ENCODE data around the gene LRRC73. TPM values are rescaled to one million over a fixed set of nuclear protein-coding genes. Genes with fewer than 3 reads are reported as not detected.

Gene LRRC73
- total and polyA plus RNA-seq, 4 donors: 0.87 to 4.8 (median 1.9) TPM

DNA sequence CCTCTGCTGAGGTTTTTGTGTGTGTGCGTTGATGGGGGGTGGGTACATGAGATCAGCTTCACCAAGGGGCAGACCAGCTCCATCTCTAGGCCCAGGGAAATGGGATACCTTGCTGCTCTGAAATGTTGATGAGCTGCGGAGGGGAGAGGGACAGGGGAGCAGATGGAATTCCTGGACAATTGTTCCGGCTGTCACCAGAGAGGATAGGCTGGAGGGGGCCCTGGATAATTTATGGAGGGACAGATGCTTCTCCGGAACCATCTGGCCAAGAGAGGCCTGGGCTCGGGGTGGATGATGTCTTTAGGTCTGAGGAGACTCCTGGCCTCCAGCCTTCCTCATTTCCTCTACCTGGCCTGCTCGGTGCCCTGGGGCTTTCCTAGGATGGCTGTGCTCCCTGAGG lies 34.6 kb downstream of the LRRC73 start:
- WGBS, 2 donors: 89 to 93% methylated on average over 6 of the region's 6 CpGs
- DNase-seq (no peak), ATAC-seq (ENCODE audit: insufficient read depth, low FRiP score) (no peak)
- Histone ChIP-seq H3K4me3 (no peak overlapping the region), H3K9me3 (ENCODE audit: control insufficient read depth in 4 of 4, insufficient read depth in 3 of 4, low read length in 3 of 4) (no peaks in the 10 kb centered on the region), H3K9ac (ENCODE audit: insufficient read depth in 1 of 2, low read length in 2 of 2) (no peak overlapping the region), H3K36me3 (ENCODE audit: control insufficient read depth in 4 of 4, insufficient read depth in 4 of 4, low read length in 4 of 4) (no peaks in the 10 kb centered on the region), H3K27ac (ENCODE audit: low read depth in 1 of 2, low read length in 1 of 2) (no peak overlapping the region), H3K4me1 (ENCODE audit: control insufficient read depth in 5 of 5, insufficient read depth in 5 of 5, low read length in 5 of 5) (peaks cover 4 to 17% (median 10%) of the 10 kb centered on the region in 5 donors), H3K27me3 (ENCODE audit: control insufficient read depth in 3 of 3, insufficient read depth in 3 of 3, low read length in 2 of 3) (no peaks in the 10 kb centered on the region)
- no peak for TF ChIP-seq CTCF (IDR thresholded peaks at IDR 0.05; ENCODE audit: control extremely low read depth, extremely low read depth)

GRCh38 chr6:43472515-43472914 lies 37.6 kb downstream of the LRRC73 start:
- no peak overlapping the region for H3K27ac ChIP-seq (ENCODE audit: low read depth in 1 of 2, low read length in 1 of 2)
- H3K4me3 ChIP-seq: no peak overlapping the region
- 96 to 98% methylated on average over 4 of the region's 4 CpGs for WGBS, 2 donors
- ATAC-seq (ENCODE audit: insufficient read depth, low FRiP score) (no peak), DNase-seq (no peak)
- H3K36me3 ChIP-seq (ENCODE audit: control insufficient read depth in 4 of 4, insufficient read depth in 4 of 4, low read length in 4 of 4): no peaks in the 10 kb centered on the region
- no peaks in the 10 kb centered on the region for H3K27me3 ChIP-seq (ENCODE audit: control insufficient read depth in 3 of 3, insufficient read depth in 3 of 3, low read length in 2 of 3)
- no peak overlapping the region for H3K9ac ChIP-seq (ENCODE audit: insufficient read depth in 1 of 2, low read length in 2 of 2)
- no peak for TF ChIP-seq CTCF (IDR thresholded peaks at IDR 0.05; ENCODE audit: control extremely low read depth, extremely low read depth)
- peaks cover 0 to 5% (median 4%) of the 10 kb centered on the region in 5 donors for H3K4me1 ChIP-seq (ENCODE audit: control insufficient read depth in 5 of 5, insufficient read depth in 5 of 5, low read length in 5 of 5)
- H3K9me3 ChIP-seq (ENCODE audit: control insufficient read depth in 4 of 4, insufficient read depth in 3 of 4, low read length in 3 of 4): no peaks in the 10 kb centered on the region

- Histone ChIP-seq H3K36me3 (ENCODE audit: control insufficient read depth in 4 of 4, insufficient read depth in 4 of 4, low read length in 4 of 4) (no peaks in the 10 kb centered on the region), H3K4me3 (no peak overlapping the region), H3K9me3 (ENCODE audit: control insufficient read depth in 4 of 4, insufficient read depth in 3 of 4, low read length in 3 of 4) (no peaks in the 10 kb centered on the region), H3K27me3 (ENCODE audit: control insufficient read depth in 3 of 3, insufficient read depth in 3 of 3, low read length in 2 of 3) (no peaks in the 10 kb centered on the region), H3K4me1 (ENCODE audit: control insufficient read depth in 5 of 5, insufficient read depth in 5 of 5, low read length in 5 of 5) (peaks cover 0 to 5% (median 0%) of the 10 kb centered on the region in 5 donors), H3K9ac (ENCODE audit: insufficient read depth in 1 of 2, low read length in 2 of 2) (no peak overlapping the region), H3K27ac (ENCODE audit: low read depth in 1 of 2, low read length in 1 of 2) (no peak overlapping the region)
- TF ChIP-seq CTCF (IDR thresholded peaks at IDR 0.05; ENCODE audit: control extremely low read depth, extremely low read depth): no peak
- ATAC-seq (ENCODE audit: insufficient read depth, low FRiP score): no peak
- 62 to 67% methylated on average over 1 of the region's 1 CpG for WGBS, 2 donors
- DNase-seq: no peak
Measured at GRCh38 chr6:43471399-43471798, 38.7 kb downstream of the LRRC73 start.

- DNase-seq (no peak), ATAC-seq (ENCODE audit: insufficient read depth, low FRiP score) (no peak)
- H3K4me1 ChIP-seq (ENCODE audit: control insufficient read depth in 5 of 5, insufficient read depth in 5 of 5, low read length in 5 of 5): peaks cover 0 to 5% (median 0%) of the 10 kb centered on the region in 5 donors
- no peaks in the 10 kb centered on the region for H3K36me3 ChIP-seq (ENCODE audit: control insufficient read depth in 4 of 4, insufficient read depth in 4 of 4, low read length in 4 of 4)
- no peaks in the 10 kb centered on the region for H3K27me3 ChIP-seq (ENCODE audit: control insufficient read depth in 3 of 3, insufficient read depth in 3 of 3, low read length in 2 of 3)
- H3K4me3 ChIP-seq: no peak overlapping the region
- no peaks in the 10 kb centered on the region for H3K9me3 ChIP-seq (ENCODE audit: control insufficient read depth in 4 of 4, insufficient read depth in 3 of 4, low read length in 3 of 4)
- H3K9ac ChIP-seq (ENCODE audit: insufficient read depth in 1 of 2, low read length in 2 of 2): no peak overlapping the region
- 93 to 96% methylated on average over 7 of the region's 7 CpGs for WGBS, 2 donors
- no peak for TF ChIP-seq CTCF (IDR thresholded peaks at IDR 0.05; ENCODE audit: control extremely low read depth, extremely low read depth)
- H3K27ac ChIP-seq (ENCODE audit: low read depth in 1 of 2, low read length in 1 of 2): no peak overlapping the region
Measured at GRCh38 chr6:43469947-43470346, 40.2 kb downstream of the LRRC73 start.

All from lung (tissue), 12 donors.